ENCODE data around the gene TFCP2L1.
"Not testable (repeated sequence)": the region's sequence is repeated elsewhere in the genome, so short reads cannot be mapped to it uniquely, and the experiment has no call there.

DNA sequence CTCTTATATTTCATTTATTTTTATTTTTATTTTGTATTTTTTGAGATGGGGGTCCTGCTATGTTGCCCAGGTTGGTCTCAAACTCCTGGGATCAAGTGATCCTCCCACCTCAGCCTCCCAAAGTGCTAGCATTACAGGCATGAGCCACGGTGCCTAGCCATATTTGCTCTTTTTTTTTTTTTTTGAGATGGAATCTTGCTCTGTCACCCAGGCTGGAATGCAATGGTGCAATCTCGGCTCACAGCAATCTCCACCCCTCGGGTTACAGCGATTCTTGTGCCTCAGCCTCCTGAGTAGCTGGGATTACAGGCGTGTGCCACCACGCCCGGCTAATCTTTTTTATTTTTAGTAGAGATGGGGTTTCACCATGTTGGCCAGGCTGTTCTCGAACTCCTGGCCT, 46.3 kb upstream of the TFCP2L1 start:
- TF ChIP-seq, protein P1, sequence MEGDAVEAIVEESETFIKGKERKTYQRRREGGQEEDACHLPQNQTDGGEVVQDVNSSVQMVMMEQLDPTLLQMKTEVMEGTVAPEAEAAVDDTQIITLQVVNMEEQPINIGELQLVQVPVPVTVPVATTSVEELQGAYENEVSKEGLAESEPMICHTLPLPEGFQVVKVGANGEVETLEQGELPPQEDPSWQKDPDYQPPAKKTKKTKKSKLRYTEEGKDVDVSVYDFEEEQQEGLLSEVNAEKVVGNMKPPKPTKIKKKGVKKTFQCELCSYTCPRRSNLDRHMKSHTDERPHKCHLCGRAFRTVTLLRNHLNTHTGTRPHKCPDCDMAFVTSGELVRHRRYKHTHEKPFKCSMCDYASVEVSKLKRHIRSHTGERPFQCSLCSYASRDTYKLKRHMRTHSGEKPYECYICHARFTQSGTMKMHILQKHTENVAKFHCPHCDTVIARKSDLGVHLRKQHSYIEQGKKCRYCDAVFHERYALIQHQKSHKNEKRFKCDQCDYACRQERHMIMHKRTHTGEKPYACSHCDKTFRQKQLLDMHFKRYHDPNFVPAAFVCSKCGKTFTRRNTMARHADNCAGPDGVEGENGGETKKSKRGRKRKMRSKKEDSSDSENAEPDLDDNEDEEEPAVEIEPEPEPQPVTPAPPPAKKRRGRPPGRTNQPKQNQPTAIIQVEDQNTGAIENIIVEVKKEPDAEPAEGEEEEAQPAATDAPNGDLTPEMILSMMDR (IDR thresholded peaks at IDR 0.05; ENCODE audit: low read depth, low read length, missing input control) = not testable (repeated sequence)
- not testable (repeated sequence) for TF ChIP-seq FOXA1 (IDR thresholded peaks at IDR 0.05); RXRA (IDR thresholded peaks at IDR 0.05); HNF4A (conservative IDR thresholded peaks at IDR 0.05); SP1 (IDR thresholded peaks at IDR 0.05); EGR1 (IDR thresholded peaks at IDR 0.05; ENCODE audit: low read depth in 2 of 2); RAD21 (IDR thresholded peaks at IDR 0.05); YY1 (IDR thresholded peaks at IDR 0.05); JUND (IDR thresholded peaks at IDR 0.05); NR2F2 (IDR thresholded peaks at IDR 0.05)
- TF ChIP-seq, protein P2, sequence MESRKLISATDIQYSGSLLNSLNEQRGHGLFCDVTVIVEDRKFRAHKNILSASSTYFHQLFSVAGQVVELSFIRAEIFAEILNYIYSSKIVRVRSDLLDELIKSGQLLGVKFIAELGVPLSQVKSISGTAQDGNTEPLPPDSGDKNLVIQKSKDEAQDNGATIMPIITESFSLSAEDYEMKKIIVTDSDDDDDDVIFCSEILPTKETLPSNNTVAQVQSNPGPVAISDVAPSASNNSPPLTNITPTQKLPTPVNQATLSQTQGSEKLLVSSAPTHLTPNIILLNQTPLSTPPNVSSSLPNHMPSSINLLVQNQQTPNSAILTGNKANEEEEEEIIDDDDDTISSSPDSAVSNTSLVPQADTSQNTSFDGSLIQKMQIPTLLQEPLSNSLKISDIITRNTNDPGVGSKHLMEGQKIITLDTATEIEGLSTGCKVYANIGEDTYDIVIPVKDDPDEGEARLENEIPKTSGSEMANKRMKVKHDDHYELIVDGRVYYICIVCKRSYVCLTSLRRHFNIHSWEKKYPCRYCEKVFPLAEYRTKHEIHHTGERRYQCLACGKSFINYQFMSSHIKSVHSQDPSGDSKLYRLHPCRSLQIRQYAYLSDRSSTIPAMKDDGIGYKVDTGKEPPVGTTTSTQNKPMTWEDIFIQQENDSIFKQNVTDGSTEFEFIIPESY (IDR thresholded peaks at IDR 0.05) = not testable (repeated sequence)
- TF ChIP-seq, protein P3, sequence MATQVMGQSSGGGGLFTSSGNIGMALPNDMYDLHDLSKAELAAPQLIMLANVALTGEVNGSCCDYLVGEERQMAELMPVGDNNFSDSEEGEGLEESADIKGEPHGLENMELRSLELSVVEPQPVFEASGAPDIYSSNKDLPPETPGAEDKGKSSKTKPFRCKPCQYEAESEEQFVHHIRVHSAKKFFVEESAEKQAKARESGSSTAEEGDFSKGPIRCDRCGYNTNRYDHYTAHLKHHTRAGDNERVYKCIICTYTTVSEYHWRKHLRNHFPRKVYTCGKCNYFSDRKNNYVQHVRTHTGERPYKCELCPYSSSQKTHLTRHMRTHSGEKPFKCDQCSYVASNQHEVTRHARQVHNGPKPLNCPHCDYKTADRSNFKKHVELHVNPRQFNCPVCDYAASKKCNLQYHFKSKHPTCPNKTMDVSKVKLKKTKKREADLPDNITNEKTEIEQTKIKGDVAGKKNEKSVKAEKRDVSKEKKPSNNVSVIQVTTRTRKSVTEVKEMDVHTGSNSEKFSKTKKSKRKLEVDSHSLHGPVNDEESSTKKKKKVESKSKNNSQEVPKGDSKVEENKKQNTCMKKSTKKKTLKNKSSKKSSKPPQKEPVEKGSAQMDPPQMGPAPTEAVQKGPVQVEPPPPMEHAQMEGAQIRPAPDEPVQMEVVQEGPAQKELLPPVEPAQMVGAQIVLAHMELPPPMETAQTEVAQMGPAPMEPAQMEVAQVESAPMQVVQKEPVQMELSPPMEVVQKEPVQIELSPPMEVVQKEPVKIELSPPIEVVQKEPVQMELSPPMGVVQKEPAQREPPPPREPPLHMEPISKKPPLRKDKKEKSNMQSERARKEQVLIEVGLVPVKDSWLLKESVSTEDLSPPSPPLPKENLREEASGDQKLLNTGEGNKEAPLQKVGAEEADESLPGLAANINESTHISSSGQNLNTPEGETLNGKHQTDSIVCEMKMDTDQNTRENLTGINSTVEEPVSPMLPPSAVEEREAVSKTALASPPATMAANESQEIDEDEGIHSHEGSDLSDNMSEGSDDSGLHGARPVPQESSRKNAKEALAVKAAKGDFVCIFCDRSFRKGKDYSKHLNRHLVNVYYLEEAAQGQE (IDR thresholded peaks at IDR 0.05) = not testable (repeated sequence)

Measured in liver (tissue), 3 donors.